CD14-positive monocyte (primary cell): Measurements from ENCODE around the gene SCGB1C2. TPM values are rescaled to one million over a fixed set of nuclear protein-coding genes. Genes with fewer than 3 reads are reported as not detected.

Experiments used
- DNase-seq, 3 donors: peaks; one replicate each; pipeline ENCODE4 v3.0.0-alpha.2; 2011 to 2022
- H2AFZ ChIP-seq: 2 replicates; pipeline ENCODE4 v1.6.0; 2012; ENCODE audit warnings: mild to moderate bottlenecking, low read depth, low read length, inconsistent platforms; ENCODE audit not compliant: insufficient read depth, poor library complexity, severe bottlenecking
- H3K27ac ChIP-seq, 2 donors: 1 replicate in 1 of 2; 2 replicates in 1 of 2; pipeline ENCODE4 v1.5.1; 2012 to 2013; ENCODE audit warnings: low read length in 2 of 2, control low read depth in 1 of 2, inconsistent platforms in 1 of 2, low read depth in 1 of 2, mild to moderate bottlenecking in 1 of 2
- H3K27me3 ChIP-seq, 2 donors: one replicate each; pipeline versions ENCODE4 v1.6.0 to v1.6.1; 2011 to 2013; ENCODE audit warnings: low read length in 2 of 2; ENCODE audit not compliant: control insufficient read depth in 2 of 2, insufficient read depth in 2 of 2
- H3K36me3 ChIP-seq, 2 donors: replicated peaks in 1 of 2; 1 replicate in 1 of 2; 2 replicates in 1 of 2; pipeline versions ENCODE4 v1.5.1 to v1.6.1; 2012 to 2013; ENCODE audit warnings: low read length in 2 of 2, control low read depth in 1 of 2, inconsistent platforms in 1 of 2, mild to moderate bottlenecking in 1 of 2; ENCODE audit not compliant: insufficient read depth in 2 of 2, control insufficient read depth in 1 of 2
- H3K4me1 ChIP-seq, 2 donors: 1 replicate in 1 of 2; 2 replicates in 1 of 2; pipeline versions ENCODE4 v1.5.1 to v1.6.1; 2012 to 2013; ENCODE audit warnings: low read length in 2 of 2, control low read depth in 1 of 2, inconsistent platforms in 1 of 2, mild to moderate bottlenecking in 1 of 2, moderate library complexity in 1 of 2; ENCODE audit not compliant: insufficient read depth in 2 of 2, control insufficient read depth in 1 of 2
- H3K4me2 ChIP-seq: replicated peaks from 2 replicates; pipeline ENCODE3; 2012; ENCODE audit warnings: low read length, moderate library complexity, mild to moderate bottlenecking; ENCODE audit not compliant: poor library complexity, severe bottlenecking; ENCODE audit errors: extremely low read depth
- H3K4me3 ChIP-seq, 3 experiments: fragments of 200-600 bp in 1 of 3; sonication (generic) in 1 of 3; replicated peaks in 1 of 3; 1 replicate in 2 of 3; 2 replicates in 1 of 3; pipeline ENCODE4 v1.5.1; 2011 to 2013; ENCODE audit warnings: low read length in 3 of 3, mild to moderate bottlenecking in 3 of 3, control low read depth in 2 of 3, low read depth in 2 of 3, inconsistent platforms in 1 of 3, moderate library complexity in 1 of 3
- H3K79me2 ChIP-seq: 2 replicates; pipeline ENCODE4 v1.6.0; 2012; ENCODE audit warnings: mild to moderate bottlenecking, control low read depth, inconsistent platforms, low read length, moderate library complexity; ENCODE audit not compliant: insufficient read depth
- H3K9ac ChIP-seq: 2 replicates; pipeline ENCODE4 v1.6.0; 2017; ENCODE audit warnings: low read length, mild to moderate bottlenecking; ENCODE audit not compliant: insufficient read depth, poor library complexity, severe bottlenecking
- H3K9me3 ChIP-seq, 2 donors: replicated peaks in 1 of 2; 1 replicate in 1 of 2; 2 replicates in 1 of 2; pipeline versions ENCODE4 v1.5.1 to v1.6.1; 2012 to 2013; ENCODE audit warnings: low read length in 2 of 2, control low read depth in 1 of 2; ENCODE audit not compliant: control insufficient read depth in 1 of 2, insufficient read depth in 1 of 2
- H4K20me1 ChIP-seq: 2 replicates; pipeline ENCODE4 v1.6.0; 2012; ENCODE audit warnings: mild to moderate bottlenecking, low read length, control low read depth, moderate library complexity; ENCODE audit not compliant: insufficient read depth
- H3K27ac Mint-ChIP-seq, 7 donors: one replicate each; pipeline ENCODE4 v1.8.0; 2020; ENCODE audit warnings: mild to moderate bottlenecking in 7 of 7, mixed read lengths in 7 of 7, moderate library complexity in 6 of 7, inconsistent platforms in 2 of 7
- H3K27me3 Mint-ChIP-seq, 3 donors: one replicate each; pipeline ENCODE4 v1.8.0; 2021 to 2022; ENCODE audit warnings: low read depth in 3 of 3, mild to moderate bottlenecking in 3 of 3, mixed read lengths in 3 of 3, moderate library complexity in 3 of 3, inconsistent platforms in 1 of 3
- H3K36me3 Mint-ChIP-seq, 2 donors: one replicate each; pipeline ENCODE4 v1.8.0; 2020; ENCODE audit warnings: mixed read lengths in 2 of 2, inconsistent platforms in 1 of 2, mild to moderate bottlenecking in 1 of 2
- H3K4me1 Mint-ChIP-seq: one replicate; pipeline ENCODE4 v1.8.0; 2020; ENCODE audit warnings: mild to moderate bottlenecking, mixed read lengths
- H3K4me3 Mint-ChIP-seq, 2 donors: one replicate each; pipeline ENCODE4 v1.8.0; 2020; ENCODE audit warnings: mild to moderate bottlenecking in 2 of 2, mixed read lengths in 2 of 2, moderate library complexity in 1 of 2
- H3K9me3 Mint-ChIP-seq, 7 donors: one replicate each; pipeline ENCODE4 v1.8.0; 2020 to 2022; ENCODE audit warnings: mixed read lengths in 7 of 7, mild to moderate bottlenecking in 6 of 7, moderate library complexity in 6 of 7, inconsistent platforms in 2 of 7
- WGBS: methylation state at CpG from one replicate; pipeline ENCODE4 v1.1.5; 2013; ENCODE audit warnings: missing lambda C conversion rate; ENCODE audit not compliant: insufficient coverage; 5-methylcytosine and 5-hydroxymethylcytosine counted together
- intact Hi-C, 2 donors: fragments of 100-400 bp; cut with micrococcal nuclease; formaldehyde crosslinking; loops; one replicate each; pipeline versions ENCODE4 v1.15.0 to v1.15.1; 2023
- polyA plus RNA-seq, 3 donors: library from polyadenylated mRNA; depleted of rRNA in 1 of 3; unstranded in 2 of 3; stranded (reverse) in 1 of 3; fragments of 300-500 nt in 2 of 3; fragments of >200 nt in 1 of 3; fragmentation: Illumina TruSeq in 2 of 3; gene quantifications; 1 replicate in 2 of 3; 2 replicates in 1 of 3; pipeline ENCODE4 v1.2.3, GENCODE V29; 2012 to 2021
- TF ChIP-seq, protein P1 (sequence below): fragments of 200-600 bp; IDR thresholded peaks from one replicate; pipeline ENCODE4 v1.8.0; 2022; ENCODE audit warnings: antibody characterized with exemption, mild to moderate bottlenecking

Gene SCGB1C2
- polyA plus RNA-seq, 3 donors: not detected

DNA sequence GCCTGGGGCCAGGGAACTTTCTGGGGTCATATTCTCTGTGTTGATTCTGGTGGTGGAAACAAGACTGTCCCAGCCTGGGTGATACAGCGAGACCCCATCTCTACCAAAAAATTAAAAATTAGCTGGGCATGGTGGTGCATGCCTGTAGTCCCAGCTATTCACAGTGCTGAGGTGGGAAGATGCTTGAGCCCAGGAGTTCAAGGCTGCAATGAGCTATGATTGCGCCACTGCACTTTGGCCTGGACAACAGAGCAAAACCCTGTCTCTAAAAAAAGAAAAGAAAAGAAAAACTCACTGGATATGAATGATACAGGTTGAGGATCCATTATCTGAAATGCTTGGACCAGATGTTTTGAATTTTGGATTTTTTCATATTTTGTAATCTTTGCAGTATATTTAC lies 13.6 kb downstream of the SCGB1C2 start:
- no peaks in the 10 kb centered on the region for H3K27me3 ChIP-seq
- no peak overlapping the region for H3K4me3 ChIP-seq
- H3K4me1 ChIP-seq: no peaks in the 10 kb centered on the region
- no CpG with 5 or more reads among the region's 2 CpGs for WGBS
- Mint-ChIP-seq H3K9me3 (no peaks in the 10 kb centered on the region), H3K36me3 (no peaks in the 10 kb centered on the region), H3K4me1 (no peaks in the 10 kb centered on the region), H3K27ac (no peak overlapping the region), H3K4me3 (no peak overlapping the region), H3K27me3 (peaks cover 1 to 8% (median 5%) of the 10 kb centered on the region in 3 donors)
- intact Hi-C loops: no loop called here
- H3K36me3 ChIP-seq: no peaks in the 10 kb centered on the region
- H3K9me3 ChIP-seq: no peaks in the 10 kb centered on the region
- no peak overlapping the region for H3K27ac ChIP-seq
- H3K4me2 ChIP-seq: no peak overlapping the region
- H3K79me2 ChIP-seq: no peaks in the 10 kb centered on the region
- no peaks in the 10 kb centered on the region for H4K20me1 ChIP-seq
- no peak overlapping the region for H2AFZ ChIP-seq
- TF ChIP-seq, protein P1, sequence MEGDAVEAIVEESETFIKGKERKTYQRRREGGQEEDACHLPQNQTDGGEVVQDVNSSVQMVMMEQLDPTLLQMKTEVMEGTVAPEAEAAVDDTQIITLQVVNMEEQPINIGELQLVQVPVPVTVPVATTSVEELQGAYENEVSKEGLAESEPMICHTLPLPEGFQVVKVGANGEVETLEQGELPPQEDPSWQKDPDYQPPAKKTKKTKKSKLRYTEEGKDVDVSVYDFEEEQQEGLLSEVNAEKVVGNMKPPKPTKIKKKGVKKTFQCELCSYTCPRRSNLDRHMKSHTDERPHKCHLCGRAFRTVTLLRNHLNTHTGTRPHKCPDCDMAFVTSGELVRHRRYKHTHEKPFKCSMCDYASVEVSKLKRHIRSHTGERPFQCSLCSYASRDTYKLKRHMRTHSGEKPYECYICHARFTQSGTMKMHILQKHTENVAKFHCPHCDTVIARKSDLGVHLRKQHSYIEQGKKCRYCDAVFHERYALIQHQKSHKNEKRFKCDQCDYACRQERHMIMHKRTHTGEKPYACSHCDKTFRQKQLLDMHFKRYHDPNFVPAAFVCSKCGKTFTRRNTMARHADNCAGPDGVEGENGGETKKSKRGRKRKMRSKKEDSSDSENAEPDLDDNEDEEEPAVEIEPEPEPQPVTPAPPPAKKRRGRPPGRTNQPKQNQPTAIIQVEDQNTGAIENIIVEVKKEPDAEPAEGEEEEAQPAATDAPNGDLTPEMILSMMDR: no peak
- no peak overlapping the region for H3K9ac ChIP-seq
- no peak for DNase-seq

DNA sequence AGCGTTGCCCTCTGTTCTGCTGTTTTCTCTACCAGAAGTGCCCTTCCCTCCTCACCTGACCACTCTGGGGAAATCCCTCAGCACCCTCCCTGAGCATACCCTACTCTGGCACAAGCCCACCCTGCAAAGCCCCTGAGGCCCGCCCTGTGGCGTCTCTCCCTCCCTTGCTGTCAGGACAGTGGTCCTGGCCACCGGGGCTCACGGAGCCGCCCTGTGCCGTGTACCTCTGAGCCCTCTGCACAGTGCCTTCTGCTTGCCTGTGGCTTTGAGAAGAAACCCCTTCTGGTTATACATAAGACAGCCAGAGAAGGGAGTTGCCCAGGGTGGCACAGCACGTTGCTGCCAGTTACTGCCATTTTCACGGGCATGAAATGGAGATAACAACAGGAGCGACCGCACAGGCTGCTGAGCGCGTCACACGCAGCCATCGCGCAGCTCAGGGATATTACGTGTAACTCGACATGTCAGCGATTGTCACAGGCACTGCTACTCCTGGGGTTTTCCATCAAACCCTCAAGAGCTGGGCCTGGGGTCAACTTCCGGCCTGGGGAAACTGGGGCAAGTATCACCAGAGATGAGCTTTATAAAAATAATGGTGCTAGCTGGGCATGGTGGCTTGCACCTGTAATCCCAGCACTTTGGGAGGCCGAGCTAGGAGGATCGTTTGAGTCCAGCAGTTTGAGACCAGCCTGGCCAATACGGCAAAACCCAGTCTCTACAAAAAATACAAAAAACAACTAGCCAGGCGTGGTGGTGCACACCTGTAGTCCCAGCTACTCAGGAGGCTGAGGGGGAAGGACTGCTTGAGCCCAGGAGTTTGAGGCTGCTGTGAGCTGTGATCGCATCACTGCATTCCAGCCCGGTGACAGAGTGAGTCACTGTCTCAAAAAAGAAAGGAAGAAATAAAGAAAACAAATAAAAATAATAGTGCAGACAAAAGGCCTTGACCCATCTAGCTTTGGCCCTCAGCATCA lies 14.8 kb downstream of the SCGB1C2 start:
- Mint-ChIP-seq H3K9me3 (no peaks in the 10 kb centered on the region), H3K36me3 (no peaks in the 10 kb centered on the region), H3K4me3 (no peak overlapping the region), H3K27ac (peak overlapping the region in 1 of 7 donors; percentile 62), H3K4me1 (no peaks in the 10 kb centered on the region), H3K27me3 (peaks cover 1 to 8% (median 3%) of the 10 kb centered on the region in 3 donors)
- H4K20me1 ChIP-seq: no peaks in the 10 kb centered on the region
- H3K27ac ChIP-seq: no peak overlapping the region
- no peaks in the 10 kb centered on the region for H3K4me1 ChIP-seq
- H3K27me3 ChIP-seq: no peaks in the 10 kb centered on the region
- no peak for DNase-seq
- no peaks in the 10 kb centered on the region for H3K79me2 ChIP-seq
- H3K36me3 ChIP-seq: no peaks in the 10 kb centered on the region
- H3K9ac ChIP-seq: no peak overlapping the region
- intact Hi-C loops: no loop called here
- no peak overlapping the region for H3K4me3 ChIP-seq
- no peak overlapping the region for H2AFZ ChIP-seq
- TF ChIP-seq, protein P1: no peak
- no peak overlapping the region for H3K4me2 ChIP-seq
- no peaks in the 10 kb centered on the region for H3K9me3 ChIP-seq
- 89% methylated on average over 17 of the region's 26 CpGs for WGBS
